Stimulated activated CD8-positive, alpha-beta memory T cell treated with anti-CD3 and anti-CD28 coated beads, Interleukin-15, amount 100 ng/mL, for 4 hours (primary cell): Measurements from ENCODE around the gene NAA10.

Experiments
- DNase-seq, 2 donors: peaks; one replicate each; pipeline ENCODE4 v3.0.0-alpha.2; 2020; ENCODE audit warnings: low read depth in 2 of 2

The NAA10 gene

GRCh38 chrX:153966841-153967535 is 32.2 kb upstream of the NAA10 start:
- DNase-seq, result no peak

- DNase-seq, result no peak
These were observed 31.4 kb upstream of the NAA10 start for GRCh38 chrX:153966283-153966688.

GRCh38 chrX:153965406-153965805 is 30.6 kb upstream of the NAA10 start:
- DNase-seq, result no peak

- no peak for DNase-seq
These were observed 29.3 kb upstream of the NAA10 start for GRCh38 chrX:153964105-153964504.

GRCh38 chrX:153963546-153963945 is 28.7 kb upstream of the NAA10 start:
- DNase-seq, result no peak

GRCh38 chrX:153961292-153961691 is 26.5 kb upstream of the NAA10 start:
- DNase-seq, result no peak

GRCh38 chrX:153960786-153961185 is 25.9 kb upstream of the NAA10 start:
- DNase-seq, result no peak

- no peak for DNase-seq
These were observed 25.2 kb upstream of the NAA10 start for GRCh38 chrX:153960077-153960476.

GRCh38 chrX:153959649-153960048 is 24.8 kb upstream of the NAA10 start:
- DNase-seq, result no peak

GRCh38 chrX:153958605-153959004 is 23.8 kb upstream of the NAA10 start:
- DNase-seq, result no peak

GRCh38 chrX:153957224-153957623 is 22.4 kb upstream of the NAA10 start:
- no peak for DNase-seq

GRCh38 chrX:153956044-153956907 is 21.4 kb upstream of the NAA10 start:
- DNase-seq, result no peak

GRCh38 chrX:153955228-153955732 is 20.4 kb upstream of the NAA10 start:
- DNase-seq, result no peak

- no peak for DNase-seq
These were observed 19.9 kb upstream of the NAA10 start for GRCh38 chrX:153954558-153955227.

GRCh38 chrX:153953892-153954557 is 19.2 kb upstream of the NAA10 start:
- no peak for DNase-seq

GRCh38 chrX:153953342-153953830 is 18.5 kb upstream of the NAA10 start:
- peak; percentile 54 for DNase-seq

GRCh38 chrX:153952373-153953026 is 17.7 kb upstream of the NAA10 start:
- DNase-seq, result no peak

- DNase-seq, result no peak
These were observed 17.0 kb upstream of the NAA10 start for GRCh38 chrX:153951683-153952372.

GRCh38 chrX:153950127-153950526 is 15.3 kb upstream of the NAA10 start:
- no peak for DNase-seq
